IPS-18a (cell line): Measurements from ENCODE around the gene RPS6KB1.
"Not testable (repeated sequence)": the region's sequence is repeated elsewhere in the genome, so short reads cannot be mapped to it uniquely, and the experiment has no call there.

Experiments
- H3K27ac ChIP-seq: one replicate; pipeline ENCODE4 v1.5.1; 2013; ENCODE audit warnings: low read length
- H3K27me3 ChIP-seq: one replicate; pipeline ENCODE4 v1.6.1; 2013; ENCODE audit warnings: mild to moderate bottlenecking, low read length; ENCODE audit not compliant: control insufficient read depth, insufficient read depth
- H3K36me3 ChIP-seq: one replicate; pipeline ENCODE4 v1.6.1; 2013; ENCODE audit warnings: low read depth, low read length; ENCODE audit not compliant: control insufficient read depth
- H3K4me1 ChIP-seq: one replicate; pipeline ENCODE4 v1.6.1; 2013; ENCODE audit warnings: low read depth, low read length; ENCODE audit not compliant: control insufficient read depth
- H3K4me3 ChIP-seq: one replicate; pipeline ENCODE4 v1.5.1; 2013; ENCODE audit warnings: low read length
- H3K9ac ChIP-seq: one replicate; pipeline ENCODE4 v1.6.1; 2013; ENCODE audit warnings: mild to moderate bottlenecking, low read length, moderate library complexity
- H3K9me3 ChIP-seq: one replicate; pipeline ENCODE4 v1.6.1; 2013; ENCODE audit warnings: low read depth, low read length; ENCODE audit not compliant: control insufficient read depth

The RPS6KB1 gene

DNA sequence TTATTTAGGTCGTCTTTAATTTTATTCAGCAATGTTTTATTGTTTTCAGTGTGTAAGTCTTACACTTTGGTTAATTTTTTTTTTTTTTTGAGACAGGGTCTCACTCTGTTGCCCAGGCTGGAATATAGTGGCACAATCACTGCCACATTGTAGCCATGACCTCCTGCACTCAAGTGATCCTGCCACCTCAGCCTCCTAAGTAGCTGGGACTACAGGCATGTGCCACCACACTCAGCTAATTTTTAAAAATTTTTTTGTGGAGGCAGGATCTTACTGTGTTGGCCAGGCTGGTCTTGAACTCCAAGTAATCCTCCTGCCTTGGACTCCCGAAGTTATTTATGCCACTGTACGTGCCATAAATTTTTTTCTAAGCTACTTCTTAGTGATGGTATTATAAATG is 14.5 kb downstream of the RPS6KB1 start:
- H3K4me1 ChIP-seq, result no peaks in the 10 kb centered on the region

DNA sequence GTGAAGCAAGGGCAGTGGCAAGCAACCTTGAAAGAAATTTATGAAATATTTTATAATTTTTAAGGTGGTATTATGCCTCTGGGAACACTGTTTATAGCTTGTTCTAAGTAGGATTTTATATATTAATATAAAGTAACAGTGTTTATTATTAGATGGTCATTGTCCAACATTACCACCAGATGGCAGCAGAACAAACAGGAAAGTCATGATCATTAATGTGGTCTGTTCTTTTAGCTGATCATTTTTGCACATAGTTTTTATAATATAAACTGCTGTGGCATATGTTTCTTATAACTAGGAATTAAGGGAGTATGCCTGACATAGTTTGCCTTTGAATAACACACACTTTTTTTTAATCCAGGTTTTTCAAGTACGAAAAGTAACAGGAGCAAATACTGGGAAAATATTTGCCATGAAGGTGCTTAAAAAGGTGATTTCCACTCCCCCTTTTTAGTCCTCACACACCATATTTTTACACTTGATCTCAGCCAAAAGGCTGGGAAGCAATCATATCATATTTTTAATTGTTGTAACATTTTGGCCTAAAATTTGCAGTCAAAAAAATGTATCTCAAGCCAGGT is 21.4 kb downstream of the RPS6KB1 start:
- H3K4me1 ChIP-seq, result no peaks in the 10 kb centered on the region
- H3K27ac ChIP-seq, result no peak overlapping the region
- no peak overlapping the region for H3K9ac ChIP-seq
- H3K9me3 ChIP-seq, result no peaks in the 10 kb centered on the region
- no peak overlapping the region for H3K4me3 ChIP-seq
- no peaks in the 10 kb centered on the region for H3K27me3 ChIP-seq
- H3K36me3 ChIP-seq, result peaks cover 19% of the 10 kb centered on the region

More for the DNA sequence above, 14.5 kb downstream of the RPS6KB1 start:
- H3K4me3 ChIP-seq, result no peak overlapping the region
- no peaks in the 10 kb centered on the region for H3K27me3 ChIP-seq
- H3K36me3 ChIP-seq, result no peaks in the 10 kb centered on the region
- H3K9me3 ChIP-seq, result no peaks in the 10 kb centered on the region
- no peak overlapping the region for H3K27ac ChIP-seq
- H3K9ac ChIP-seq, result no peak overlapping the region

- Histone ChIP-seq H3K4me1 (no peaks in the 10 kb centered on the region), H3K27ac (no peak overlapping the region), H3K27me3 (no peaks in the 10 kb centered on the region), H3K4me3 (no peak overlapping the region), H3K36me3 (peaks cover 23% of the 10 kb centered on the region), H3K9ac (no peak overlapping the region), H3K9me3 (no peaks in the 10 kb centered on the region)
Measured at GRCh38 chr17:59916446-59916845, 23.5 kb downstream of the RPS6KB1 start.

- H3K9ac ChIP-seq, H3K9me3 ChIP-seq, H3K4me3 ChIP-seq, H3K27me3 ChIP-seq, H3K27ac ChIP-seq, H3K4me1 ChIP-seq: not testable (repeated sequence)
- H3K36me3 ChIP-seq, result peaks cover 11% of the 10 kb centered on the region
Measured at GRCh38 chr17:59920637-59921036, 27.7 kb downstream of the RPS6KB1 start.

- not testable (repeated sequence) for H3K9me3 ChIP-seq, H3K27me3 ChIP-seq, H3K27ac ChIP-seq, H3K4me1 ChIP-seq, H3K9ac ChIP-seq, H3K4me3 ChIP-seq
- peaks cover 30% of the 10 kb centered on the region for H3K36me3 ChIP-seq
Measured at GRCh38 chr17:59930121-59930520, 37.2 kb downstream of the RPS6KB1 start.

GRCh38 chr17:59930768-59931167 is 37.8 kb downstream of the RPS6KB1 start:
- H3K4me1 ChIP-seq, H3K4me3 ChIP-seq, H3K27me3 ChIP-seq, H3K27ac ChIP-seq, H3K9me3 ChIP-seq, H3K9ac ChIP-seq: not testable (repeated sequence)
- peaks cover 27% of the 10 kb centered on the region for H3K36me3 ChIP-seq

DNA sequence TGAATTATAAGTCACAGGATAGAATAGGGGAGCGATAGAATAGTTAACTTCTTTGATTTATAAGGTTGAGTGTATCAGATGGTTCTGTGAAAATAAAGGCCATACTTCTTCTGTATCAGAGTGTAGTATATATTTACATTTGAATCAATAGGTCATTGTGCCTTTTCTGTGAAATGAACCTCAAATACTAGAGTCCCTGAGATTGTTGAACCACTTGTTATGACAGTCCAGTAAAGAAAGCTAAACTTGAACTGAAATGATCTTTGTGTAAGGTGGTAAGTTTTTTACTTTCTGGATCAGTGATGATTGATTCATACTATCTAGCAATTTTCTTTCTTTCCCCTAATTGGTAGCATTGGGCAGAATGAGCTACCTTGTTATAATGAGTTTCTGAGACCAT is 40.4 kb downstream of the RPS6KB1 start:
- not testable (repeated sequence) for H3K9ac ChIP-seq, H3K9me3 ChIP-seq, H3K27ac ChIP-seq, H3K4me1 ChIP-seq, H3K4me3 ChIP-seq, H3K27me3 ChIP-seq
- H3K36me3 ChIP-seq, result peaks cover 36% of the 10 kb centered on the region

DNA sequence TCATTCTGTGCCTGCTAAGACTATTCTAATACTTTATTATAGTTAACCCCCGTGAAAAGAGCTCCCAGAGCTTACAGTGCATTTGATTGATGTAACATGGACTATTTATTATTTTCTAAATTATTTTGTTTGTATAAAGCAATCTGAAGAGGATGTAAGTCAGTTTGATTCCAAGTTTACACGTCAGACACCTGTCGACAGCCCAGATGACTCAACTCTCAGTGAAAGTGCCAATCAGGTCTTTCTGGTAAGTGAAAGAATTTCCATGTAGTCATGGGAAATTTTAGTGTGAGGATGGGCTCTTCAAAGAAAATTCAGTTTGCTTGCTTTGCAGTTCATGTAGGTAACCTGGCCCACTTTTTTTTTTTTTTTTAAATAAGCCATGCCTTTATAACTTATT is 47.8 kb downstream of the RPS6KB1 start:
- not testable (repeated sequence) for H3K9me3 ChIP-seq, H3K27ac ChIP-seq, H3K27me3 ChIP-seq, H3K9ac ChIP-seq, H3K4me1 ChIP-seq, H3K4me3 ChIP-seq
- H3K36me3 ChIP-seq, result peaks cover 24% of the 10 kb centered on the region

DNA sequence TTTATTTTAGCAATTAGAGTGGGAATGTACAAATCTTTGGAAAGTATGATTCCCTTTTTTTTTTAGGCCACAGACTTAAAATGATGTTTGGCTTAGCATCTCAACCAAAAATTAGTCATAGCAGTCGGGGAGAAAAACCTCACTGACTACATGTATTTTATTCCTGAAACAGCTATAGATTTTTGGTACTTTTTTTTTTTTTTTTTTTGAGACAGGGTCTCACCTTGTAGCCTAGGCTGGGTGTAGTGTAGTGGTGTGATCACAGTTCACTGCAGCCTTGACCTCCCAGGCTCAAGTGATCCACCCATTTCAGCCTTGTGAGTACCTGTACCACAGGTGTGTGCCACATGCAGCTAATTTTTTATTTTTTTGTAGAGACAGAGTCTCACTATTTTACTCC is 48.2 kb downstream of the RPS6KB1 start:
- no peaks in the 10 kb centered on the region for H3K27me3 ChIP-seq

GRCh38 chr17:59946433-59946832 is 53.5 kb downstream of the RPS6KB1 start:
- H3K9ac ChIP-seq, H3K9me3 ChIP-seq, H3K4me3 ChIP-seq, H3K4me1 ChIP-seq, H3K27ac ChIP-seq, H3K27me3 ChIP-seq, H3K36me3 ChIP-seq: not testable (repeated sequence)

More for the DNA sequence above, 48.2 kb downstream of the RPS6KB1 start:
- Histone ChIP-seq H3K4me1 (no peaks in the 10 kb centered on the region), H3K36me3 (peaks cover 21% of the 10 kb centered on the region), H3K27ac (no peak overlapping the region), H3K9me3 (no peaks in the 10 kb centered on the region), H3K9ac (no peak overlapping the region), H3K4me3 (no peak overlapping the region)

DNA sequence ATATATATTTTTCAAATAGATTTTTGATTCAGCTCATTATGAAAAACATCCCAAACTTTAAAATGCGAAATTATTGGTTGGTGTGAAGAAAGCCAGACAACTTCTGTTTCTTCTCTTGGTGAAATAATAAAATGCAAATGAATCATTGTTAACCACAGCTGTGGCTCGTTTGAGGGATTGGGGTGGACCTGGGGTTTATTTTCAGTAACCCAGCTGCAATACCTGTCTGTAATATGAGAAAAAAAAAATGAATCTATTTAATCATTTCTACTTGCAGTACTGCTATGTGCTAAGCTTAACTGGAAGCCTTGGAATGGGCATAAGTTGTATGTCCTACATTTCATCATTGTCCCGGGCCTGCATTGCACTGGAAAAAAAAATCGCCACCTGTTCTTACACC is 54.4 kb downstream of the RPS6KB1 start:
- not testable (repeated sequence) for H3K4me1 ChIP-seq, H3K4me3 ChIP-seq, H3K9me3 ChIP-seq, H3K27me3 ChIP-seq, H3K9ac ChIP-seq, H3K27ac ChIP-seq, H3K36me3 ChIP-seq

- H3K4me3 ChIP-seq, result no peak overlapping the region
- no peaks in the 10 kb centered on the region for H3K27me3 ChIP-seq
- H3K9ac ChIP-seq, result no peak overlapping the region
- H3K27ac ChIP-seq, result no peak overlapping the region
- peaks cover 7% of the 10 kb centered on the region for H3K36me3 ChIP-seq
- H3K9me3 ChIP-seq, result no peaks in the 10 kb centered on the region
- no peaks in the 10 kb centered on the region for H3K4me1 ChIP-seq
Measured at GRCh38 chr17:59950049-59950448, 57.1 kb downstream of the RPS6KB1 start.
